Tibial nerve (tissue), 4 donors: ENCODE data around the gene LMO4. TPM values are rescaled to one million over a fixed set of nuclear protein-coding genes. Genes with fewer than 3 reads are reported as not detected.

ENCODE experiments used
- DNase-seq, 2 donors: peaks; one replicate each; pipeline ENCODE4 v3.0.0-alpha.2; 2019; ENCODE audit warnings: low spot score in 2 of 2
- H3K27ac ChIP-seq, 4 donors: fragments of 200-600 bp; sonication (generic) in 3 of 4; one replicate each; pipeline ENCODE4 v1.5.1; 2017 to 2019; ENCODE audit warnings: mild to moderate bottlenecking in 1 of 4
- H3K27me3 ChIP-seq, 2 donors: fragments of 200-600 bp; sonication (generic) in 1 of 2; one replicate each; pipeline versions ENCODE4 v1.5.1 to v1.6.0; 2017 to 2019
- H3K36me3 ChIP-seq, 3 donors: fragments of 200-600 bp; sonication (generic); one replicate each; pipeline ENCODE4 v1.5.1; 2018 to 2019
- H3K4me1 ChIP-seq, 4 donors: fragments of 200-600 bp; sonication (generic) in 3 of 4; one replicate each; pipeline ENCODE4 v1.5.1; 2017 to 2019
- H3K4me3 ChIP-seq, 4 donors: fragments of 200-600 bp; sonication (generic) in 3 of 4; one replicate each; pipeline ENCODE4 v1.5.1; 2017 to 2019; ENCODE audit warnings: mild to moderate bottlenecking in 1 of 4, moderate library complexity in 1 of 4
- H3K9me3 ChIP-seq, 4 donors: fragments of 200-600 bp; sonication (generic) in 3 of 4; one replicate each; pipeline ENCODE4 v1.5.1; 2017 to 2019
- EP300 ChIP-seq, 2 donors: sonication (generic); formaldehyde crosslinking; IDR thresholded peaks; one replicate each; pipeline ENCODE4 v1.6.1; 2017; ENCODE audit warnings: antibody characterized with exemption in 2 of 2, mild to moderate bottlenecking in 1 of 2
- POLR2A ChIP-seq, 2 donors: fragments of 450-650 bp; IDR thresholded peaks; one replicate each; pipeline ENCODE4 v1.6.1; 2017; ENCODE audit warnings: antibody characterized with exemption in 2 of 2, mild to moderate bottlenecking in 2 of 2, moderate library complexity in 2 of 2
- whole genome bisulfite sequencing, 2 donors: methylation state at CpG; one replicate each; pipeline ENCODE4 v1.1.5; 2018; 5-methylcytosine and 5-hydroxymethylcytosine counted together
- total RNA-seq, 4 donors: library from RNA; depleted of rRNA; stranded (reverse); fragments of >200 nt; gene quantifications; one replicate each; pipeline ENCODE4 v1.1.0, GENCODE V29; 2016
- TF ChIP-seq, protein P1 (sequence below), 5 experiments: fragments of 200-600 bp in 3 of 5; fragments of 450-650 bp in 2 of 5; sonication (generic) in 3 of 5; IDR thresholded peaks; one replicate each; pipeline ENCODE4 v1.5.1; 2016 to 2019; ENCODE audit warnings: antibody characterized with exemption in 5 of 5, mild to moderate bottlenecking in 3 of 5, moderate library complexity in 2 of 5

LMO4 gene
- total RNA-seq, 4 donors from 2014 or later, result 34.7 to 43.2 (median 40.7) TPM

DNA sequence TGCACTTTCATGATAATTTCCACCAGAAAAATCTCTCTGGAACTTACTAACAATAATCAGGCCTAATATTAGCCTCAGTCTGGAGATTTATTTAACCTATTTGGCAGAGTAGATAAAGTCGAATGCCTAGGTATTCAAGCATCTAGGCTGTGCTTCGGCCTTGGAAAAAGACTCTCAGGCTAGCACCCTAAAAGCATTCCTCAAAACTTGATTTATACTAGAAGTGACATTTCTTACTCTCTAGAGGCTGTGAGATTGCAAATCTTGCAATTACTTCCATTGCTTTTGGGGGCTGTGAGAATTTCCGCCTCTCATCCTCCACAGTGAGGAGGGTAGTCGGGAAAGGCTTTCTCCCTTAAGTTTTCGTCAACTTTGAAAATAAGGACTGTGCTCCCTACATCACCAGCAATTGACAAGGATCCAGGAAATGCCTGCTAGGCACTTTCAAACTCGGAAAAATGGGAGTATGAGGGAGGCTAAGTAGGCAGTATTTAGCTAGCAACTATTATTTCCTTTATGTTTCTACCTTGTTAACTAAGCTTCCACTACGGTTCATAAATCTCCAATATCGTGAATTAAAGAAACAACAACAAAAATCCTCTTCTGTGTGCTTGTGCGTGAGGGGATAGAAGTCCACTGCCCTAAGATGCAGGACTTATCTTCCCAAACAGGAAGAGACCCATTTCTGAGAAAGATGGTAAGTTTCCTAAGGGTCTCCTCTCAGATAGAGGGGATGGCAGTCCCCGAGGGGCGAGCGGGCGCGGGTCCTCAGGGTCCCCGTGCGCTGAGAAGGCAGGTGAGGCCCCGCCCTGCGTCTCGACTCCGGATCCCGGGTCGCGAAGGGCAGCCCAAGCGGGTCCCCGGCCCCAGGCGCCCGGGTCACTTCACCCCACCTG, 1.1 kb upstream of the LMO4 start:
- Histone ChIP-seq H3K9me3 (no peaks in the 10 kb centered on the region), H3K27me3 (no peaks in the 10 kb centered on the region), H3K36me3 (no peaks in the 10 kb centered on the region), H3K4me1 (peaks cover 0 to 21% (median 4%) of the 10 kb centered on the region in 4 donors), H3K27ac (peak overlapping the region; percentile 96 to 99 (median 98)), H3K4me3 (peak overlapping the region; percentile 64 to 86 (median 84))
- no peak for TF ChIP-seq POLR2A (IDR thresholded peaks at IDR 0.05)
- no peak for TF ChIP-seq EP300 (IDR thresholded peaks at IDR 0.05)
- TF ChIP-seq, protein P1, sequence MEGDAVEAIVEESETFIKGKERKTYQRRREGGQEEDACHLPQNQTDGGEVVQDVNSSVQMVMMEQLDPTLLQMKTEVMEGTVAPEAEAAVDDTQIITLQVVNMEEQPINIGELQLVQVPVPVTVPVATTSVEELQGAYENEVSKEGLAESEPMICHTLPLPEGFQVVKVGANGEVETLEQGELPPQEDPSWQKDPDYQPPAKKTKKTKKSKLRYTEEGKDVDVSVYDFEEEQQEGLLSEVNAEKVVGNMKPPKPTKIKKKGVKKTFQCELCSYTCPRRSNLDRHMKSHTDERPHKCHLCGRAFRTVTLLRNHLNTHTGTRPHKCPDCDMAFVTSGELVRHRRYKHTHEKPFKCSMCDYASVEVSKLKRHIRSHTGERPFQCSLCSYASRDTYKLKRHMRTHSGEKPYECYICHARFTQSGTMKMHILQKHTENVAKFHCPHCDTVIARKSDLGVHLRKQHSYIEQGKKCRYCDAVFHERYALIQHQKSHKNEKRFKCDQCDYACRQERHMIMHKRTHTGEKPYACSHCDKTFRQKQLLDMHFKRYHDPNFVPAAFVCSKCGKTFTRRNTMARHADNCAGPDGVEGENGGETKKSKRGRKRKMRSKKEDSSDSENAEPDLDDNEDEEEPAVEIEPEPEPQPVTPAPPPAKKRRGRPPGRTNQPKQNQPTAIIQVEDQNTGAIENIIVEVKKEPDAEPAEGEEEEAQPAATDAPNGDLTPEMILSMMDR (IDR thresholded peaks at IDR 0.05), result no peak
- 11 to 23% methylated on average over 9 to 25 of the region's 27 CpGs for WGBS, 2 donors
- no peak for DNase-seq

DNA sequence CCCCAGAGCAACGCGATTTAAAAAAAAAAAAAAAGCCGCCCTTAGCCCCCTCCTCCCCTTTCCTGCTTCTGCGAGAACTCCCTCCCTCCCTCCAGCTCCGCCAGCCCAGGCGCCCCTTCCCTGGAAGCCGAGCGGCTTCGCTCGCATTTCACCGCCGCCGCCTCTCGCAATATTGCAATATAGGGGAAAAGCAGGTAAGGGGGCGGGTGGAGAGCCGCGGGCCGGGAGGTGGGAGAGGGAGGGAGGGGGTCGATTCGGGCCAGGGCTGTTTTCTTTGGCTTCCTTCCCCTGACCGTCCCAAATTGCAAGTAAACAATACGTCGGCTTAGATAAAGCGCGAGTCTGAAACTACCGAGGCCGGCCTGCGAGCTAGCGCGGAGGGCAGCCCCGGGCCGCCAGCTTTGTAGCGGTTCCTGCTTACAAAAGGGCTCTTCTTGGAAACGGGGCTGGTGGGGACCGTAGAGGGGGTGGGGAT, 408 bp downstream of the LMO4 start:
- DNase-seq, result peak in 1 of 2 donors; percentile 15
- H3K27ac ChIP-seq, result peak overlapping the region; percentile 94 to 99 (median 97)
- 0 to 1% methylated on average over 35 of the region's 35 CpGs for WGBS, 2 donors
- H3K9me3 ChIP-seq, result no peaks in the 10 kb centered on the region
- TF ChIP-seq, protein P1 (IDR thresholded peaks at IDR 0.05), result no peak
- no peak for TF ChIP-seq POLR2A (IDR thresholded peaks at IDR 0.05)
- no peak for TF ChIP-seq EP300 (IDR thresholded peaks at IDR 0.05)
- H3K4me3 ChIP-seq, result peak overlapping the region; percentile 79 to 86 (median 84)
- no peaks in the 10 kb centered on the region for H3K36me3 ChIP-seq
- no peaks in the 10 kb centered on the region for H3K27me3 ChIP-seq
- peaks cover 0 to 36% (median 17%) of the 10 kb centered on the region in 4 donors for H3K4me1 ChIP-seq

DNA sequence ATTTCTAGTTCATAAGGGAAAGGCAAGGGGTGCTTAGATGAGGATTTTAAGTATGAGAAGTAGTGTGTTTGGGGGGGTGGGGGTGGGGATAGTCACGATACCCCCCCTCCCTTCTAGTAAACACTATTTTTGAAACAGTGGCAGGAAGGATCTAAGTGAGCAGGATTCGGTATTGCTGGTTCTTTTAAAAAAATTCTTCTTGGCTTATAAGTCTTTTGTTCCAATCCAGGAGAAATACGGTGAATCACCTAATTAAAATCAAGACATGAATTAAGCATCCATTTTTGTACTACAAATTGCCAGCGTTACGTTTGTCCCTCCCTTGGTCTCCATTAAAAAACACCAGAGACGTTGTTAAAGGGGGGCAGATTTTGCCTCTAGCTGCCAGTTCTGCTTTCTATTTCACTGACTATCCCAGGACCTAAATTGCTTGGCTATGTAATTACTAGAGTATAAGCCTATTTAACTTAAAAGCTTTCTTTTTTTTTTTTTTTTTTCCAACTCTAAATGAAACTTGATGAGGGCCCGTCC, 911 bp downstream of the LMO4 start:
- H3K4me3 ChIP-seq, result peak overlapping the region; percentile 79 to 86 (median 84)
- no peaks in the 10 kb centered on the region for H3K36me3 ChIP-seq
- peak overlapping the region; percentile 94 to 99 (median 97) for H3K27ac ChIP-seq
- peaks cover 0 to 41% (median 22%) of the 10 kb centered on the region in 4 donors for H3K4me1 ChIP-seq
- H3K27me3 ChIP-seq, result no peaks in the 10 kb centered on the region
- no peak for DNase-seq
- 0 to 2% methylated on average over 7 of the region's 7 CpGs for WGBS, 2 donors
- H3K9me3 ChIP-seq, result no peaks in the 10 kb centered on the region
- TF ChIP-seq POLR2A (IDR thresholded peaks at IDR 0.05), result peak in 1 of 2 donors; percentile 27
- TF ChIP-seq, protein P1 (IDR thresholded peaks at IDR 0.05), result no peak

DNA sequence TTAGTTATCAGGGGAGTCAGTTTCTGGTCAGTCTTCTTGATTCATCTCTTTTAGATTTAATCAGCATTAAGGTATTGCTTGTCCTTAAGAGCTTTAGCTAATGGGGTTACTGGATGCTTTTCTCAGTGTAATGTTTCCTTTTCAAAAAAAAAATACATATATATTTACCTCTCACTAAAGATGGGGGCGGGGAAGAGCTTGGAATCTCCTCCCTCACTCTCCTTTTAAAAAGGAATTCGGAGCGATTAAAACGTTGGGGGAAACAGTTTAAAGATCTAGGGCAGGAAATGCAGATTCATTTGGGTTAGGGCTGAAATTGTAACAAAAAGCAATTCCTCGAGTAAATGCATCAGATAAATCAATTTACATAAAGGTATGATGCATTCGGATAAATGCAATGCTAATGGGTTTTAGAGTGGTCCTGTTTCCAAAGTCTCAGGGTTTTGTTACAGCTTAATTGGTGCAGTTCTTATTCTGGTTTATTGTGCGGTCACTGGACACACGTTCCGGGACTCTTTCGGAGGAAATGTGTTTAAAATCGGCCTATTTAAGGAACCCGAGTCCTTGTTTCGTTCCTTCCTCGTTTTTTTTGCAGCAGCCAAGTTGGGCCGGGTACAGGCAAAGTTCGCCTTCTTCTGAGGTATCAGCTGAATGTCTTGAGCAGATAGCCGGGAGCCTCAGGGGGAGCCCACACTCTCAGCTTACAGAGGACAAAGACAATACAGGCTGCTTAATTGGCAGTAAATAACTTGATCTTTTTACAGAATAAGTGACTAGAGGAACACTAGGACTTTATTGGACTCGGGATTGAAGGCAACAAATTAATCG, 1.6 kb downstream of the LMO4 start:
- peak in 1 of 2 donors; percentile 40 for DNase-seq

DNA sequence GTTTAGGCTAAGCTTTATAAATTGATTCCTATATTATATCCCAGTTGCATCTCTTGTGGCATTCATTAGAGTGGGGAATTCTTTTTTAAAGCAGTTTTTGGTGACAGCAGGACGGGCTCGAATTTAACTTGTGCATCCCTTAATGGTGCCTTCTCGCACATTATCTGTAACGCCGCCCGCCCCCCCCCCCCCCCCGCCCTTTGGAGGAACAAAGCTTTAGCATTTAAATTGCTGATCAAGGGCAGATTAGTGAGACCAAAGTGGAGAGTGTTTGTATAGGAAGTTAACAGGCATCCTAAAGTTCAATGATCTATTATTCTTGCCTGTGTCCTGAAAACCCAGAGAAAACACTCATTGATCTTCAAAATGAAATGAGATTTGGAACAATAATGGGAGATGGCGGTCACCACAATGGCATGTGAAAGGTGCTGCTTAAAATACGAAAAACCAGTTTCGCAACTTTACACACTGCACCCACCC, 2.2 kb downstream of the LMO4 start:
- peak overlapping the region; percentile 94 to 99 (median 97) for H3K27ac ChIP-seq
- H3K9me3 ChIP-seq, result no peaks in the 10 kb centered on the region
- no peak for DNase-seq
- peak overlapping the region; percentile 79 to 86 (median 84) for H3K4me3 ChIP-seq
- WGBS, 2 donors, result 1 to 4% methylated on average over 10 of the region's 10 CpGs
- TF ChIP-seq POLR2A (IDR thresholded peaks at IDR 0.05) (no peak), EP300 (IDR thresholded peaks at IDR 0.05) (no peak)
- TF ChIP-seq, protein P1 (IDR thresholded peaks at IDR 0.05), result no peak
- no peaks in the 10 kb centered on the region for H3K36me3 ChIP-seq
- H3K4me1 ChIP-seq, result peaks cover 0 to 43% (median 26%) of the 10 kb centered on the region in 4 donors
- no peaks in the 10 kb centered on the region for H3K27me3 ChIP-seq

More for the DNA sequence above, 1.6 kb downstream of the LMO4 start:
- TF ChIP-seq EP300 (IDR thresholded peaks at IDR 0.05), result peak in 1 of 2 donors; percentile 14
- TF ChIP-seq POLR2A (IDR thresholded peaks at IDR 0.05), result no peak
- WGBS, 2 donors, result 1% methylated on average over 19 of the region's 19 CpGs
- Histone ChIP-seq H3K9me3 (no peaks in the 10 kb centered on the region), H3K36me3 (no peaks in the 10 kb centered on the region), H3K27ac (peak overlapping the region; percentile 94 to 99 (median 97)), H3K4me3 (peak overlapping the region; percentile 79 to 86 (median 84)), H3K4me1 (peaks cover 0 to 42% (median 23%) of the 10 kb centered on the region in 4 donors), H3K27me3 (no peaks in the 10 kb centered on the region)
